ENCODE measurements around the gene PROK1. TPM values are rescaled to one million over a fixed set of nuclear protein-coding genes. Genes with fewer than 3 reads are reported as not detected.
"Not testable (repeated sequence)": the region's sequence is repeated elsewhere in the genome, so short reads cannot be mapped to it uniquely, and the experiment has no call there.

PROK1 gene
- total RNA-seq, 1 experiment from 2014 or later: not detected

DNA sequence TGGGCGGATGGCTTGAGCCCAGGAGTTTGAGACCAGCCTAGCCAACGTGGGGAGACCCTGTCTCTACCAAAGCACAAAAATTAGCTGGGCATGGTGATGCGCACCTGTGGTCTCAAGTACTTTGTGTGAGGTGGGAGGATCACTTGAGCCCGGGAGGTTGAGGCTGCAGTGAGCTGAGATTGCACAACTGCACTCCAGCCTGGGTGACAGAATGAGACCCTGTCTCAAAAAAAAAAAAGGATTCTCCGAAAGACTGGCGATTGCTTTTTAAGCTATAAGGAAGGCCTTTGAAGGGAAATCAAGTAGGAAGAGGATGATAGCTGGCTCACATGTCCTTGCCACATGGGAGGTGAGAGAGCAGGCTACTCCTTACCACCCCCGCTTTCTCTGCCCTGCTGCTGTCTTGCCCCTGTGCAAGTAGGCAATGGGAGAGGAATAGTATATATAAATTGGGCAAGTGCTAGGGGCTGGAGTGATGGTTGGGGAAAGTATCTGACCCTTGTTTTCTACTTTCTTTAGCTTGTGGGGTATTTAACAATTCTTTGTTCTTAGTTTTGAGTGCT lies 39.7 kb upstream of the PROK1 start:
- Histone ChIP-seq H3K27me3 (replicated peaks; ENCODE audit: insufficient read depth, low read depth, low read length, poor library complexity) (peaks cover 8% of the 10 kb centered on the region), H3K36me3 (ENCODE audit: insufficient read depth, low read length, poor library complexity, severe bottlenecking) (no peaks in the 10 kb centered on the region), H3K9me3 (ENCODE audit: low read depth, low read length, poor library complexity, severe bottlenecking) (no peaks in the 10 kb centered on the region), H3K4me3 (ENCODE audit: low read depth, low read length, poor library complexity, severe bottlenecking) (no peak overlapping the region), H3K27ac (ENCODE audit: low read depth, low read length, poor library complexity, severe bottlenecking) (no peak overlapping the region), H3K4me1 (ENCODE audit: insufficient read depth, low read length, poor library complexity, severe bottlenecking) (peaks cover 7% of the 10 kb centered on the region)
- TF ChIP-seq, protein P1, sequence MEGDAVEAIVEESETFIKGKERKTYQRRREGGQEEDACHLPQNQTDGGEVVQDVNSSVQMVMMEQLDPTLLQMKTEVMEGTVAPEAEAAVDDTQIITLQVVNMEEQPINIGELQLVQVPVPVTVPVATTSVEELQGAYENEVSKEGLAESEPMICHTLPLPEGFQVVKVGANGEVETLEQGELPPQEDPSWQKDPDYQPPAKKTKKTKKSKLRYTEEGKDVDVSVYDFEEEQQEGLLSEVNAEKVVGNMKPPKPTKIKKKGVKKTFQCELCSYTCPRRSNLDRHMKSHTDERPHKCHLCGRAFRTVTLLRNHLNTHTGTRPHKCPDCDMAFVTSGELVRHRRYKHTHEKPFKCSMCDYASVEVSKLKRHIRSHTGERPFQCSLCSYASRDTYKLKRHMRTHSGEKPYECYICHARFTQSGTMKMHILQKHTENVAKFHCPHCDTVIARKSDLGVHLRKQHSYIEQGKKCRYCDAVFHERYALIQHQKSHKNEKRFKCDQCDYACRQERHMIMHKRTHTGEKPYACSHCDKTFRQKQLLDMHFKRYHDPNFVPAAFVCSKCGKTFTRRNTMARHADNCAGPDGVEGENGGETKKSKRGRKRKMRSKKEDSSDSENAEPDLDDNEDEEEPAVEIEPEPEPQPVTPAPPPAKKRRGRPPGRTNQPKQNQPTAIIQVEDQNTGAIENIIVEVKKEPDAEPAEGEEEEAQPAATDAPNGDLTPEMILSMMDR (conservative IDR thresholded peaks at IDR 0.05; ENCODE audit: low read depth, low read length): no peak
- no peak for TF ChIP-seq EZH2 (IDR thresholded peaks at IDR 0.05; ENCODE audit: borderline replicate concordance, low read depth, low read length, poor library complexity, severe bottlenecking)
- no TSS peak for BruUV-seq (replicated peaks)
- intact Hi-C loops (cut with micrococcal nuclease; ENCODE audit: unreplicated experiment): no loop called here
- POLR2A ChIA-PET (ENCODE audit: low non-redundant PET): no interaction called here
- CTCF ChIA-PET: interaction anchor here (2.2 kb wide), 1 partner anchor 49 kb away, joined by 20 read pairs; no protein-coding TSS in a partner anchor
- no peak for DNase-seq (ENCODE audit: low spot score)

DNA sequence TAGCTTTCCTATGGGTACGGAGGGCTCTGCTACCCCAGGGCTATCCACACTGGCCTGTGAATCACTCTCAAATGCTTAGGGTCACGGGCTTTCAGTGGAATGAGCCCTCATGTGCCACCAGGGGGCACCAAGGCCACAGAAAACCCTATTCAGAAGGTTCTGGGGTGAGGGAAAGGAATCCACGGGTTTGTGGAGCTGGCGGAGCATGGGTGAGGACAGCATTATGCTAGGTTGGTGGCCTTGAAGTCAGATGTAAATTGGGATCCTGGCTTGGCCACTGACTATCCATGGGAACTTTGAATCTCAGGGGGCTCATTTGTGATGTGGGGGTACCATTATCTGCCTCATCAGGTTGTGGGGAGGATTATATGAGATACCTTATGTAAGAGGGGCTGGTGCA lies 38.4 kb upstream of the PROK1 start:
- H3K27me3 ChIP-seq (replicated peaks; ENCODE audit: insufficient read depth, low read depth, low read length, poor library complexity): peaks cover 21% of the 10 kb centered on the region
- peak; percentile 77 for DNase-seq (ENCODE audit: low spot score)
- ChIA-PET CTCF (interaction anchor here (1.3 to 2.2 kb wide), 3 partner anchors 48 to 205 kb away, joined by 3 to 20 read pairs (median 9); no protein-coding TSS in a partner anchor), POLR2A (ENCODE audit: low non-redundant PET) (no interaction called here)
- no peak overlapping the region for H3K27ac ChIP-seq (ENCODE audit: low read depth, low read length, poor library complexity, severe bottlenecking)
- intact Hi-C loops (cut with micrococcal nuclease; ENCODE audit: unreplicated experiment): loop anchor here (1.0 to 2.0 kb wide), 2 partner anchors 48 to 84 kb away; no protein-coding TSS in a partner anchor
- H3K36me3 ChIP-seq (ENCODE audit: insufficient read depth, low read length, poor library complexity, severe bottlenecking): no peaks in the 10 kb centered on the region
- H3K4me3 ChIP-seq (ENCODE audit: low read depth, low read length, poor library complexity, severe bottlenecking): no peak overlapping the region
- TF ChIP-seq EZH2 (IDR thresholded peaks at IDR 0.05; ENCODE audit: borderline replicate concordance, low read depth, low read length, poor library complexity, severe bottlenecking): no peak
- TF ChIP-seq, protein P1 (conservative IDR thresholded peaks at IDR 0.05; ENCODE audit: low read depth, low read length): peak; percentile 77
- H3K4me1 ChIP-seq (ENCODE audit: insufficient read depth, low read length, poor library complexity, severe bottlenecking): peaks cover 7% of the 10 kb centered on the region
- no TSS peak for BruUV-seq (replicated peaks)
- no peaks in the 10 kb centered on the region for H3K9me3 ChIP-seq (ENCODE audit: low read depth, low read length, poor library complexity, severe bottlenecking)

DNA sequence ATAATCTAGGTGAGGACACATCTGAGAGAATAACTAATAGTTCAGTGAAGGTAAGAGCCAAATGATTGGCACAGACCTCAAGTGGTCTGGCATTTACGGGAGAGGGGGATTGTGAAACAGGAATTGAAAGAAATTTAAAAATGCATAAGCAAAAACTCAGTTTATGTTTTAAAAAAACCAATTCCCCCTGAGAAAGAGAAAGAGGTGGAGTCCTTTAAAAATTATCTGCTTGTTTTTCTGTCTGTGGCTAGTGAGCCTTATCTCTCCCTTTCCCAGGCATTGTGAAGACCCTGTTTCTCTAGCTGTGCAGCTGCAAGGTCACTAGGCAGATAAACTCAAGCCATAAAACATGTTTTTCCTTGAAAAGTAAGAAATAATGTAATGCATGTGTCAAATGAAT lies 37.9 kb upstream of the PROK1 start:
- H3K4me1 ChIP-seq (ENCODE audit: insufficient read depth, low read length, poor library complexity, severe bottlenecking); H3K4me3 ChIP-seq (ENCODE audit: low read depth, low read length, poor library complexity, severe bottlenecking); BruUV-seq (replicated peaks); DNase-seq (ENCODE audit: low spot score); H3K36me3 ChIP-seq (ENCODE audit: insufficient read depth, low read length, poor library complexity, severe bottlenecking); H3K9me3 ChIP-seq (ENCODE audit: low read depth, low read length, poor library complexity, severe bottlenecking); POLR2A ChIA-PET (ENCODE audit: low non-redundant PET); H3K27ac ChIP-seq (ENCODE audit: low read depth, low read length, poor library complexity, severe bottlenecking): not testable (repeated sequence)
- peaks cover 21% of the 10 kb centered on the region for H3K27me3 ChIP-seq (replicated peaks; ENCODE audit: insufficient read depth, low read depth, low read length, poor library complexity)
- CTCF ChIA-PET: interaction anchor here (1.3 to 2.2 kb wide), 3 partner anchors 47 to 205 kb away, joined by 3 to 20 read pairs (median 9); no protein-coding TSS in a partner anchor
- intact Hi-C loops (cut with micrococcal nuclease; ENCODE audit: unreplicated experiment): loop anchor here (2.0 kb wide), 1 partner anchor 84 kb away; no protein-coding TSS in a partner anchor

DNA sequence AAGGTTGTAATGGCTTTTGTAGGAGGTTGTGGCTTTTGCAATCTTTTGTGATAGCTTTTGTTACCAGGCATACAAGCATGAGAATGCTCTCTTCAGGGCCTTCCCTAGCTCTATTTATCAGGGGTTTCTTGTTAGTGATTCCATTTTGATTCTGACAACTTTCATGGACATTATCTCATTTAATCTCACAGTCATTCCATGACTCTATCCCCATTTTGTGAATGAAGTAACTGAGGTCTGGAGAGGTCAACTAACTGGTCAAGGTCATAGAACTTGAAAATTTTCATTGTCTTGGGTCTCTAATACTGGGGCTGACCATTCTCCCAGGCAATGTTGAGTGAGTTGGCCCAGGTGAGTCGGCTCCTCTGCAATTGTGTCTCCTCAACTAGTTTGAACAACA lies 32.2 kb upstream of the PROK1 start:
- H3K9me3 ChIP-seq (ENCODE audit: low read depth, low read length, poor library complexity, severe bottlenecking): no peaks in the 10 kb centered on the region
- ChIA-PET POLR2A (ENCODE audit: low non-redundant PET) (no interaction called here), CTCF (no interaction called here)
- no peaks in the 10 kb centered on the region for H3K36me3 ChIP-seq (ENCODE audit: insufficient read depth, low read length, poor library complexity, severe bottlenecking)
- H3K4me1 ChIP-seq (ENCODE audit: insufficient read depth, low read length, poor library complexity, severe bottlenecking): no peaks in the 10 kb centered on the region
- H3K27me3 ChIP-seq (replicated peaks; ENCODE audit: insufficient read depth, low read depth, low read length, poor library complexity): peaks cover 45% of the 10 kb centered on the region
- BruUV-seq (replicated peaks): no TSS peak
- H3K4me3 ChIP-seq (ENCODE audit: low read depth, low read length, poor library complexity, severe bottlenecking): no peak overlapping the region
- no peak for DNase-seq (ENCODE audit: low spot score)
- intact Hi-C loops (cut with micrococcal nuclease; ENCODE audit: unreplicated experiment): no loop called here
- H3K27ac ChIP-seq (ENCODE audit: low read depth, low read length, poor library complexity, severe bottlenecking): no peak overlapping the region
- no peak for TF ChIP-seq EZH2 (IDR thresholded peaks at IDR 0.05; ENCODE audit: borderline replicate concordance, low read depth, low read length, poor library complexity, severe bottlenecking)
- TF ChIP-seq, protein P1 (conservative IDR thresholded peaks at IDR 0.05; ENCODE audit: low read depth, low read length): no peak

Measured in A673 (cell line).